OCI-LY3 (cell line): ENCODE measurements around the gene RHCG.

Source experiments
- H2AFZ ChIP-seq: fragments of 200-600, 300-600 bp; shearing (Covaris generic); 2 replicates; pipeline ENCODE4 v1.6.0; 2014; ENCODE audit warnings: antibody characterized with exemption, low read depth, low read length
- H3K27ac ChIP-seq: fragments of 200-600, 300-600 bp; sonication (generic); 2 replicates; pipeline ENCODE4 v1.5.1; 2014; ENCODE audit warnings: mild to moderate bottlenecking, low read length, moderate library complexity, mixed read lengths
- H3K27me3 ChIP-seq: fragments of 200-600, 300-600 bp; sonication (generic); 2 replicates; pipeline ENCODE4 v1.6.1; 2014; ENCODE audit warnings: low read depth, low read length, mixed read lengths
- H3K36me3 ChIP-seq: fragments of 200-600, 300-600 bp; sonication (generic); replicated peaks from 2 replicates; pipeline ENCODE3; 2014; ENCODE audit warnings: low read depth, low read length, mixed read lengths
- H3K4me1 ChIP-seq: fragments of 300-600, 200-600 bp; sonication (generic); 2 replicates; pipeline ENCODE4 v1.6.1; 2014; ENCODE audit warnings: low read length, mixed read lengths
- H3K4me2 ChIP-seq: fragments of 200-600, 300-600 bp; sonication (generic); 2 replicates; pipeline ENCODE4 v1.6.1; 2014; ENCODE audit warnings: low read length, mixed read lengths
- H3K4me3 ChIP-seq: fragments of 300-600, 200-600 bp; sonication (generic); 2 replicates; pipeline ENCODE4 v1.5.1; 2014; ENCODE audit warnings: antibody characterized with exemption, mild to moderate bottlenecking, low read length, moderate library complexity
- H3K79me2 ChIP-seq: fragments of 300-600, 200-600 bp; shearing (Covaris generic); 2 replicates; pipeline ENCODE4 v1.6.1; 2014; ENCODE audit warnings: mild to moderate bottlenecking, low read length, mixed read lengths
- H3K9ac ChIP-seq: fragments of 300-600, 200-600 bp; shearing (Covaris generic); 2 replicates; pipeline ENCODE4 v1.6.0; 2014; ENCODE audit warnings: mild to moderate bottlenecking, low read length, moderate library complexity
- H3K9me3 ChIP-seq: fragments of 200-600, 300-600 bp; shearing (Covaris generic); 2 replicates; pipeline ENCODE4 v1.6.1; 2014; ENCODE audit warnings: low read length, mixed read lengths; ENCODE audit not compliant: insufficient read depth
- H4K20me1 ChIP-seq: fragments of 200-600, 300-600 bp; sonication (generic); 2 replicates; pipeline ENCODE4 v1.6.1; 2016; ENCODE audit warnings: low read length, mixed read lengths; ENCODE audit not compliant: insufficient read depth
- EZH2phosphoT487 ChIP-seq: fragments of 200-600 bp; shearing (Covaris generic); IDR thresholded peaks from 2 replicates; pipeline ENCODE4 v1.6.1; 2018; ENCODE audit warnings: antibody characterized with exemption, mixed run types, low read depth
- TF ChIP-seq, protein P1 (sequence below): fragments of 200-600, 300-600 bp; sonication (generic); IDR thresholded peaks from 2 replicates; pipeline ENCODE4 v1.5.1; 2014; ENCODE audit warnings: antibody characterized with exemption, low read length, low read depth

RHCG gene

GRCh38 chr15:89463113-89463512, 33.3 kb downstream of the RHCG start:
- no peak overlapping the region for H3K4me3 ChIP-seq
- TF ChIP-seq, protein P1, sequence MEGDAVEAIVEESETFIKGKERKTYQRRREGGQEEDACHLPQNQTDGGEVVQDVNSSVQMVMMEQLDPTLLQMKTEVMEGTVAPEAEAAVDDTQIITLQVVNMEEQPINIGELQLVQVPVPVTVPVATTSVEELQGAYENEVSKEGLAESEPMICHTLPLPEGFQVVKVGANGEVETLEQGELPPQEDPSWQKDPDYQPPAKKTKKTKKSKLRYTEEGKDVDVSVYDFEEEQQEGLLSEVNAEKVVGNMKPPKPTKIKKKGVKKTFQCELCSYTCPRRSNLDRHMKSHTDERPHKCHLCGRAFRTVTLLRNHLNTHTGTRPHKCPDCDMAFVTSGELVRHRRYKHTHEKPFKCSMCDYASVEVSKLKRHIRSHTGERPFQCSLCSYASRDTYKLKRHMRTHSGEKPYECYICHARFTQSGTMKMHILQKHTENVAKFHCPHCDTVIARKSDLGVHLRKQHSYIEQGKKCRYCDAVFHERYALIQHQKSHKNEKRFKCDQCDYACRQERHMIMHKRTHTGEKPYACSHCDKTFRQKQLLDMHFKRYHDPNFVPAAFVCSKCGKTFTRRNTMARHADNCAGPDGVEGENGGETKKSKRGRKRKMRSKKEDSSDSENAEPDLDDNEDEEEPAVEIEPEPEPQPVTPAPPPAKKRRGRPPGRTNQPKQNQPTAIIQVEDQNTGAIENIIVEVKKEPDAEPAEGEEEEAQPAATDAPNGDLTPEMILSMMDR, result no peak
- TF ChIP-seq EZH2phosphoT487, result no peak
- no peak overlapping the region for H3K27ac ChIP-seq
- H3K36me3 ChIP-seq, result no peaks in the 10 kb centered on the region
- H3K4me2 ChIP-seq, result no peak overlapping the region
- peaks cover 3% of the 10 kb centered on the region; the same call in 1 of the 2 replicates for H3K4me1 ChIP-seq
- no peak overlapping the region for H2AFZ ChIP-seq
- no peaks in the 10 kb centered on the region for H3K79me2 ChIP-seq
- no peaks in the 10 kb centered on the region for H4K20me1 ChIP-seq
- H3K27me3 ChIP-seq, result no peaks in the 10 kb centered on the region
- H3K9ac ChIP-seq, result no peak overlapping the region
- no peaks in the 10 kb centered on the region for H3K9me3 ChIP-seq

GRCh38 chr15:89462198-89462912, 34.0 kb downstream of the RHCG start:
- Histone ChIP-seq H3K79me2 (no peaks in the 10 kb centered on the region), H4K20me1 (no peaks in the 10 kb centered on the region), H3K9ac (no peak overlapping the region), H3K4me3 (no peak overlapping the region), H3K9me3 (no peaks in the 10 kb centered on the region), H2AFZ (peak overlapping the region; percentile 69; the same call in 1 of the 2 replicates), H3K36me3 (no peaks in the 10 kb centered on the region), H3K27me3 (no peaks in the 10 kb centered on the region), H3K4me2 (peak overlapping the region; percentile 23; the same call in 1 of the 2 replicates), H3K27ac (no peak overlapping the region), H3K4me1 (peaks cover 3% of the 10 kb centered on the region; the same call in 1 of the 2 replicates)
- no peak for TF ChIP-seq EZH2phosphoT487
- TF ChIP-seq, protein P1, result no peak

- H4K20me1 ChIP-seq, result no peaks in the 10 kb centered on the region
- no peaks in the 10 kb centered on the region for H3K9me3 ChIP-seq
- H2AFZ ChIP-seq, result no peak overlapping the region
- no peak overlapping the region for H3K27ac ChIP-seq
- no peaks in the 10 kb centered on the region for H3K36me3 ChIP-seq
- peaks cover 3% of the 10 kb centered on the region; the same call in 1 of the 2 replicates for H3K4me1 ChIP-seq
- no peak overlapping the region for H3K4me2 ChIP-seq
- no peaks in the 10 kb centered on the region for H3K27me3 ChIP-seq
- H3K4me3 ChIP-seq, result no peak overlapping the region
- no peak overlapping the region for H3K9ac ChIP-seq
- TF ChIP-seq, protein P1, result no peak
- no peak for TF ChIP-seq EZH2phosphoT487
- H3K79me2 ChIP-seq, result no peaks in the 10 kb centered on the region
These were observed 35.0 kb downstream of the RHCG start for GRCh38 chr15:89461386-89461785.

GRCh38 chr15:89460048-89460447, 36.3 kb downstream of the RHCG start:
- TF ChIP-seq, protein P1, result no peak
- TF ChIP-seq EZH2phosphoT487, result no peak
- Histone ChIP-seq H3K27ac (no peak overlapping the region), H3K79me2 (no peaks in the 10 kb centered on the region), H3K27me3 (no peaks in the 10 kb centered on the region), H2AFZ (no peak overlapping the region), H3K4me1 (peaks cover 3% of the 10 kb centered on the region; the same call in 1 of the 2 replicates), H3K9me3 (no peaks in the 10 kb centered on the region), H3K4me3 (no peak overlapping the region), H3K36me3 (no peaks in the 10 kb centered on the region), H3K4me2 (no peak overlapping the region), H3K9ac (no peak overlapping the region), H4K20me1 (no peaks in the 10 kb centered on the region)
